KMS-11 (cell line): ENCODE data around the gene PDE5A.
A peak's percentile ranks its signal among the peaks of the same experiment; 100 is the strongest.

Experiments used
- H2AFZ ChIP-seq: fragments of 200-600 bp; sonication (generic); 2 replicates; pipeline ENCODE4 v1.6.1; 2016; ENCODE audit warnings: antibody characterized with exemption, mixed run types, low read depth
- H3K27ac ChIP-seq: fragments of 200-600 bp; sonication (generic); 2 replicates; pipeline ENCODE4 v1.6.1; 2016; ENCODE audit warnings: mild to moderate bottlenecking, mixed run types
- H3K27me3 ChIP-seq: fragments of 200-600 bp; sonication (generic); 2 replicates; pipeline ENCODE4 v1.6.1; 2017; ENCODE audit warnings: mild to moderate bottlenecking, low read depth, mixed run types, moderate library complexity; ENCODE audit not compliant: insufficient read depth
- H3K36me3 ChIP-seq: fragments of 200-600 bp; sonication (generic); 2 replicates; pipeline ENCODE4 v1.6.1; 2017; ENCODE audit warnings: mild to moderate bottlenecking, mixed run types; ENCODE audit not compliant: insufficient read depth
- H3K4me1 ChIP-seq: fragments of 200-600 bp; sonication (generic); 2 replicates; pipeline ENCODE4 v1.6.1; 2016; ENCODE audit warnings: mild to moderate bottlenecking, low read depth, mixed run types; ENCODE audit not compliant: poor library complexity, severe bottlenecking
- H3K4me2 ChIP-seq: fragments of 200-600 bp; sonication (generic); 2 replicates; pipeline ENCODE4 v1.7.0; 2016; ENCODE audit warnings: mild to moderate bottlenecking, mixed run types
- H3K4me3 ChIP-seq: fragments of 200-600 bp; sonication (generic); IDR thresholded peaks from 2 replicates; pipeline ENCODE4 v1.6.1; 2017; ENCODE audit warnings: low read depth, low read length, mixed read lengths; ENCODE audit not compliant: insufficient read depth
- H3K79me2 ChIP-seq: fragments of 200-600 bp; sonication (generic); 2 replicates; pipeline ENCODE4 v1.6.1; 2016; ENCODE audit warnings: low read depth, mixed run types; ENCODE audit not compliant: insufficient read depth
- H3K9ac ChIP-seq: fragments of 200-600 bp; sonication (generic); 2 replicates; pipeline ENCODE4 v1.6.1; 2016; ENCODE audit warnings: mild to moderate bottlenecking, mixed run types
- H4K20me1 ChIP-seq: fragments of 200-600 bp; sonication (generic); 2 replicates; pipeline ENCODE4 v1.6.1; 2016; ENCODE audit warnings: mild to moderate bottlenecking, mixed run types; ENCODE audit not compliant: insufficient read depth
- CTCF ChIP-seq: fragments of 200-600 bp; sonication (generic); conservative IDR thresholded peaks from 2 replicates; pipeline ENCODE4 v1.6.1; 2017; ENCODE audit warnings: low read depth, mild to moderate bottlenecking, antibody characterized with exemption, low read length, moderate library complexity, mixed read lengths

The PDE5A gene

GRCh38 chr4:119629142-119629471 is 503 bp upstream of the PDE5A start:
- no peak; the same call in 1 of the 2 replicates for TF ChIP-seq CTCF
- no peak overlapping the region for H3K4me3 ChIP-seq
- no peaks in the 10 kb centered on the region for H3K36me3 ChIP-seq
- no peaks in the 10 kb centered on the region for H3K79me2 ChIP-seq
- no peak overlapping the region for H3K27ac ChIP-seq
- H4K20me1 ChIP-seq, result no peaks in the 10 kb centered on the region
- peak overlapping the region; percentile 30; the same call in 1 of the 2 replicates for H3K9ac ChIP-seq
- H3K27me3 ChIP-seq, result no peaks in the 10 kb centered on the region
- peak overlapping the region; percentile 99 for H2AFZ ChIP-seq
- H3K4me2 ChIP-seq, result peak overlapping the region; percentile 83
- H3K4me1 ChIP-seq, result peaks cover 16% of the 10 kb centered on the region

GRCh38 chr4:119627267-119628255 is 1.0 kb downstream of the PDE5A start:
- Histone ChIP-seq H4K20me1 (no peaks in the 10 kb centered on the region), H3K4me2 (peak overlapping the region; percentile 93), H3K27ac (no peak overlapping the region), H2AFZ (peak overlapping the region; percentile 99), H3K4me1 (peaks cover 16% of the 10 kb centered on the region), H3K4me3 (no peak overlapping the region), H3K9ac (peak overlapping the region; percentile 18; the same call in 1 of the 2 replicates), H3K27me3 (no peaks in the 10 kb centered on the region), H3K79me2 (no peaks in the 10 kb centered on the region), H3K36me3 (no peaks in the 10 kb centered on the region)
- peak; percentile 58 for TF ChIP-seq CTCF

GRCh38 chr4:119626943-119627266 is 1.7 kb downstream of the PDE5A start:
- H4K20me1 ChIP-seq, result no peaks in the 10 kb centered on the region
- peak overlapping the region; percentile 92 for H3K4me2 ChIP-seq
- peak overlapping the region; percentile 22; the same call in 1 of the 2 replicates for H3K9ac ChIP-seq
- no peaks in the 10 kb centered on the region for H3K27me3 ChIP-seq
- H3K36me3 ChIP-seq, result no peaks in the 10 kb centered on the region
- peaks cover 16% of the 10 kb centered on the region for H3K4me1 ChIP-seq
- TF ChIP-seq CTCF, result no peak
- H2AFZ ChIP-seq, result peak overlapping the region; percentile 99
- no peaks in the 10 kb centered on the region for H3K79me2 ChIP-seq
- no peak overlapping the region for H3K27ac ChIP-seq
- H3K4me3 ChIP-seq, result no peak overlapping the region

- Histone ChIP-seq H4K20me1 (no peaks in the 10 kb centered on the region), H3K9ac (no peak overlapping the region; the same call in 1 of the 2 replicates), H2AFZ (peak overlapping the region; percentile 99), H3K79me2 (no peaks in the 10 kb centered on the region), H3K4me1 (peaks cover 16% of the 10 kb centered on the region), H3K27me3 (no peaks in the 10 kb centered on the region), H3K4me3 (no peak overlapping the region), H3K27ac (no peak overlapping the region), H3K36me3 (no peaks in the 10 kb centered on the region), H3K4me2 (peak overlapping the region; percentile 92)
- no peak for TF ChIP-seq CTCF
These were observed 2.2 kb downstream of the PDE5A start for GRCh38 chr4:119626420-119626819.
